Measurements from ENCODE around the gene ARL15. TPM values are rescaled to one million over a fixed set of nuclear protein-coding genes. Genes with fewer than 3 reads are reported as not detected.

Gene ARL15
- total RNA-seq, 4 donors from 2014 or later = 8.5 to 19.1 (median 12.0) TPM

GRCh38 chr5:53917095-53917494 is 393.3 kb downstream of the ARL15 start:
- intact Hi-C loops (cut with DNase I) = no loop called here

GRCh38 chr5:53915120-53915519 is 395.3 kb downstream of the ARL15 start:
- intact Hi-C loops (cut with DNase I) = no loop called here

More at GRCh38 chr5:53917095-53917494, 393.3 kb downstream of the ARL15 start:
- Histone ChIP-seq H3K4me3 (no peak overlapping the region), H3K9me3 (no peaks in the 10 kb centered on the region), H3K27me3 (no peaks in the 10 kb centered on the region), H3K36me3 (no peaks in the 10 kb centered on the region), H3K27ac (no peak overlapping the region), H3K4me1 (no peaks in the 10 kb centered on the region)
- TF ChIP-seq CTCF (IDR thresholded peaks at IDR 0.05) (peak in 1 of 6 experiments; percentile 9), POLR2A (IDR thresholded peaks at IDR 0.05) (no peak)
- DNase-seq = no peak

GRCh38 chr5:53913941-53914340 is 396.4 kb downstream of the ARL15 start:
- no peak overlapping the region for H3K4me3 ChIP-seq
- H3K4me1 ChIP-seq = no peaks in the 10 kb centered on the region
- no peaks in the 10 kb centered on the region for H3K9me3 ChIP-seq
- no peak for DNase-seq
- no peaks in the 10 kb centered on the region for H3K27me3 ChIP-seq
- intact Hi-C loops (cut with DNase I) = no loop called here
- 55 to 74% methylated on average over 1 of the region's 1 CpG for WGBS, 2 donors
- H3K36me3 ChIP-seq = no peaks in the 10 kb centered on the region
- H3K27ac ChIP-seq = no peak overlapping the region
- TF ChIP-seq CTCF (IDR thresholded peaks at IDR 0.05) (no peak), POLR2A (IDR thresholded peaks at IDR 0.05) (no peak)

More at GRCh38 chr5:53915120-53915519, 395.3 kb downstream of the ARL15 start:
- no peaks in the 10 kb centered on the region for H3K27me3 ChIP-seq
- H3K27ac ChIP-seq = no peak overlapping the region
- no peaks in the 10 kb centered on the region for H3K4me1 ChIP-seq
- 96 to 100% methylated on average over 1 of the region's 1 CpG for WGBS, 2 donors
- no peaks in the 10 kb centered on the region for H3K36me3 ChIP-seq
- no peak overlapping the region for H3K4me3 ChIP-seq
- no peak for DNase-seq
- no peaks in the 10 kb centered on the region for H3K9me3 ChIP-seq
- TF ChIP-seq POLR2A (IDR thresholded peaks at IDR 0.05) (no peak), CTCF (IDR thresholded peaks at IDR 0.05) (no peak)

GRCh38 chr5:53908757-53909156 is 401.6 kb downstream of the ARL15 start:
- H3K4me3 ChIP-seq = no peak overlapping the region
- no peak for TF ChIP-seq CTCF (IDR thresholded peaks at IDR 0.05)
- no peak for TF ChIP-seq POLR2A (IDR thresholded peaks at IDR 0.05)
- no peaks in the 10 kb centered on the region for H3K36me3 ChIP-seq
- H3K27me3 ChIP-seq = no peaks in the 10 kb centered on the region
- DNase-seq = no peak
- H3K9me3 ChIP-seq = no peaks in the 10 kb centered on the region
- H3K27ac ChIP-seq = no peak overlapping the region
- intact Hi-C loops (cut with DNase I) = no loop called here
- no peaks in the 10 kb centered on the region for H3K4me1 ChIP-seq
- 69 to 73% methylated on average over 2 of the region's 2 CpGs for WGBS, 2 donors

- H3K9me3 ChIP-seq = no peaks in the 10 kb centered on the region
- no peak overlapping the region for H3K4me3 ChIP-seq
- intact Hi-C loops (cut with DNase I) = no loop called here
- peaks cover 0 to under 1% (median 0%) of the 10 kb centered on the region in 3 donors for H3K4me1 ChIP-seq
- no peaks in the 10 kb centered on the region for H3K36me3 ChIP-seq
- DNase-seq = no peak
- TF ChIP-seq POLR2A (IDR thresholded peaks at IDR 0.05) = no peak
- TF ChIP-seq CTCF (IDR thresholded peaks at IDR 0.05) = no peak
- no peaks in the 10 kb centered on the region for H3K27me3 ChIP-seq
- no peak overlapping the region for H3K27ac ChIP-seq
- 92 to 98% methylated on average over 3 of the region's 3 CpGs for WGBS, 2 donors
Measured at GRCh38 chr5:53907827-53908226, 402.5 kb downstream of the ARL15 start.

Measured in esophagus squamous epithelium (tissue), 5 donors.